Retinal pigment epithelial cell (primary cell): ENCODE data around the gene PLK3.

Experiments
- DNase-seq: peaks from one replicate; pipeline ENCODE4 v3.0.0-alpha.2; 2010; ENCODE audit warnings: low read depth
- H3K4me3 ChIP-seq: 2 replicates; pipeline ENCODE4 v1.5.1; 2011; ENCODE audit warnings: mild to moderate bottlenecking, low read length, control low read depth, moderate library complexity
- CTCF ChIP-seq: conservative IDR thresholded peaks from 2 replicates; pipeline ENCODE4 v1.5.1; 2011; ENCODE audit warnings: low read depth, low read length, control low read depth, inconsistent platforms

The PLK3 gene

GRCh38 chr1:44784094-44785028 lies 15.8 kb upstream of the PLK3 start:
- TF ChIP-seq CTCF, result peak; percentile 37
- no peak for DNase-seq
- H3K4me3 ChIP-seq, result peak overlapping the region; percentile 33

- H3K4me3 ChIP-seq, result no peak overlapping the region
- TF ChIP-seq CTCF, result no peak
Measured at GRCh38 chr1:44785029-44785380, 15.2 kb upstream of the PLK3 start.

GRCh38 chr1:44785501-44786137 lies 14.6 kb upstream of the PLK3 start:
- DNase-seq, result no peak
- peak overlapping the region; percentile 44 for H3K4me3 ChIP-seq
- TF ChIP-seq CTCF, result no peak

More at GRCh38 chr1:44785029-44785380, 15.2 kb upstream of the PLK3 start:
- DNase-seq, result no peak

GRCh38 chr1:44786138-44786840 lies 13.9 kb upstream of the PLK3 start:
- peak; percentile 100 for TF ChIP-seq CTCF
- H3K4me3 ChIP-seq, result peak overlapping the region; percentile 44
- no peak for DNase-seq

- no peak overlapping the region for H3K4me3 ChIP-seq
- TF ChIP-seq CTCF, result no peak
- DNase-seq, result no peak
Measured at GRCh38 chr1:44786841-44787426, 13.2 kb upstream of the PLK3 start.

- no peak for DNase-seq
Measured at GRCh38 chr1:44787506-44787905, 12.7 kb upstream of the PLK3 start.

More at GRCh38 chr1:44787506-44787905, 12.7 kb upstream of the PLK3 start:
- no peak for TF ChIP-seq CTCF
- no peak overlapping the region for H3K4me3 ChIP-seq
